HCT116 (cell line): ENCODE measurements around the gene FRY.

Experiments used
- EZH2 ChIP-seq: fragments of 200-600 bp; sonication (generic); IDR thresholded peaks from 2 replicates; pipeline ENCODE4 v1.6.1; 2017; ENCODE audit warnings: antibody characterized with exemption, mixed run types
- EZH2phosphoT487 ChIP-seq: fragments of 200-600 bp; IDR thresholded peaks from 2 replicates; pipeline ENCODE4 v1.6.1; 2018; ENCODE audit warnings: antibody characterized with exemption, borderline replicate concordance
- TF ChIP-seq, protein P1 (sequence below), 3 experiments: fragments of 200-600 bp in 1 of 3; sonication (generic) in 1 of 3; IDR thresholded peaks in 2 of 3; conservative IDR thresholded peaks in 1 of 3; 2 replicates each; pipeline ENCODE4 v1.5.1; 2012 to 2017; ENCODE audit warnings: low read depth in 2 of 3, low read length in 2 of 3, antibody characterized with exemption in 1 of 3, borderline replicate concordance in 1 of 3, control low read depth in 1 of 3, mild to moderate bottlenecking in 1 of 3, mixed read lengths in 1 of 3, mixed run types in 1 of 3, moderate library complexity in 1 of 3; ENCODE audit not compliant: insufficient read depth in 1 of 3

DNA sequence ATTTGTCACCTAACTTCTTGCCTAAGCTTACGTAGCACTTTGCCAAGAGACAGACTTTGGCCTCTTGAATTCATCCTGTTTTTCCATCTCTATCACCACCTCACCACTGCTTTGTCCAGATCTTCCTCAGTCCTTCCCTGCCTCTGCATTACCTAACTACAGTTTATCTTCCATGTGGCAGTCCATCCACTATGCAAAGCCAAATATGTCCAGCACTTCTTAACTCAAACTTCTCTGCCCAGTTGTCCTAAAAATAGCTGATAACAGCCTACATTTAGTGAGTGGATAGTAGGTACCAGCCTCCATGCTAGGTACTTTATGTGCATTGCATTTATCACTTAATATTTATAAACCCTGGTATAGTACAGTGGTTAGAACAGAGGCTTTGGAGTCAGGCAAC lies 172.2 kb downstream of the FRY start:
- TF ChIP-seq, protein P1, sequence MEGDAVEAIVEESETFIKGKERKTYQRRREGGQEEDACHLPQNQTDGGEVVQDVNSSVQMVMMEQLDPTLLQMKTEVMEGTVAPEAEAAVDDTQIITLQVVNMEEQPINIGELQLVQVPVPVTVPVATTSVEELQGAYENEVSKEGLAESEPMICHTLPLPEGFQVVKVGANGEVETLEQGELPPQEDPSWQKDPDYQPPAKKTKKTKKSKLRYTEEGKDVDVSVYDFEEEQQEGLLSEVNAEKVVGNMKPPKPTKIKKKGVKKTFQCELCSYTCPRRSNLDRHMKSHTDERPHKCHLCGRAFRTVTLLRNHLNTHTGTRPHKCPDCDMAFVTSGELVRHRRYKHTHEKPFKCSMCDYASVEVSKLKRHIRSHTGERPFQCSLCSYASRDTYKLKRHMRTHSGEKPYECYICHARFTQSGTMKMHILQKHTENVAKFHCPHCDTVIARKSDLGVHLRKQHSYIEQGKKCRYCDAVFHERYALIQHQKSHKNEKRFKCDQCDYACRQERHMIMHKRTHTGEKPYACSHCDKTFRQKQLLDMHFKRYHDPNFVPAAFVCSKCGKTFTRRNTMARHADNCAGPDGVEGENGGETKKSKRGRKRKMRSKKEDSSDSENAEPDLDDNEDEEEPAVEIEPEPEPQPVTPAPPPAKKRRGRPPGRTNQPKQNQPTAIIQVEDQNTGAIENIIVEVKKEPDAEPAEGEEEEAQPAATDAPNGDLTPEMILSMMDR (IDR thresholded peaks at IDR 0.05 in 2 of 3, conservative IDR thresholded peaks at IDR 0.05 in 1 of 3; ENCODE audit: borderline replicate concordance in 1 of 3, insufficient read depth in 1 of 3, low read depth in 2 of 3, low read length in 2 of 3) = no peak
- TF ChIP-seq EZH2 (no peak), EZH2phosphoT487 (no peak)
